GM12878 (cell line): ENCODE results near the gene ATP6AP2. TPM values are rescaled to one million over a fixed set of nuclear protein-coding genes. Genes with fewer than 3 reads are reported as not detected.

Experiments
- ATF7 ChIP-seq: fragments of 450-650 bp; IDR thresholded peaks from 2 replicates; pipeline ENCODE4 v1.6.1; 2016; ENCODE audit warnings: low read depth, mild to moderate bottlenecking
- BCL11A ChIP-seq: IDR thresholded peaks from 2 replicates; pipeline ENCODE4 v1.6.1; 2011; ENCODE audit warnings: low read depth, low read length
- BRCA1 ChIP-seq: IDR thresholded peaks from 2 replicates; pipeline ENCODE4 v1.6.1; 2011; ENCODE audit warnings: low read depth, low read length, improper control_type of control experiment
- CHD1 ChIP-seq: IDR thresholded peaks from 2 replicates; pipeline ENCODE4 v1.6.1; 2012; ENCODE audit warnings: low read depth, low read length, improper control_type of control experiment
- EP300 ChIP-seq, 2 experiments: fragments of 150-350 bp in 1 of 2; IDR thresholded peaks; 2 replicates each; pipeline ENCODE4 v1.6.1; 2011 to 2012; ENCODE audit warnings: low read depth in 2 of 2, low read length in 2 of 2, borderline replicate concordance in 1 of 2, improper control_type of control experiment in 1 of 2, inconsistent platforms in 1 of 2; ENCODE audit not compliant: control insufficient read depth in 1 of 2
- EZH2 ChIP-seq: IDR thresholded peaks from 2 replicates; pipeline ENCODE4 v1.6.1; 2012; ENCODE audit warnings: low read depth, mild to moderate bottlenecking, control low read depth, inconsistent platforms, low read length, borderline replicate concordance; ENCODE audit not compliant: control insufficient read depth
- JUND ChIP-seq: IDR thresholded peaks from 2 replicates; pipeline ENCODE4 v1.6.1; 2012; ENCODE audit warnings: low read depth, mild to moderate bottlenecking, low read length, improper control_type of control experiment, moderate library complexity
- KLF5 ChIP-seq: fragments of 450-650 bp; IDR thresholded peaks from 2 replicates; pipeline ENCODE4 v1.6.1; 2014; ENCODE audit warnings: mild to moderate bottlenecking; ENCODE audit not compliant: partially characterized antibody
- NBN ChIP-seq: fragments of 450-650 bp; IDR thresholded peaks from 2 replicates; pipeline ENCODE4 v1.6.1; 2016
- NFYA ChIP-seq: IDR thresholded peaks from 2 replicates; pipeline ENCODE4 v1.6.1; 2011; ENCODE audit warnings: low read depth, mild to moderate bottlenecking, low read length, improper control_type of control experiment, borderline replicate concordance
- NR2C1 ChIP-seq: fragments of 450-650 bp; IDR thresholded peaks from 2 replicates; pipeline ENCODE4 v1.6.1; 2017; ENCODE audit warnings: antibody characterized with exemption, mild to moderate bottlenecking, moderate library complexity
- RBBP5 ChIP-seq: fragments of 200-600 bp; sonication (generic); conservative IDR thresholded peaks from 2 replicates; pipeline ENCODE4 v1.6.1; 2016
- RCOR1 ChIP-seq: conservative IDR thresholded peaks from 2 replicates; pipeline ENCODE4 v1.6.1; 2012; ENCODE audit warnings: low read depth, low read length, improper control_type of control experiment
- SIN3A ChIP-seq: IDR thresholded peaks from 2 replicates; pipeline ENCODE4 v1.6.1; 2012; ENCODE audit warnings: low read depth, low read length, improper control_type of control experiment
- SMAD5 ChIP-seq: IDR thresholded peaks from 2 replicates; pipeline ENCODE4 v1.6.1; 2016; ENCODE audit warnings: antibody characterized with exemption, low read depth
- SUPT20H ChIP-seq: IDR thresholded peaks from 2 replicates; pipeline ENCODE4 v1.6.1; 2011; ENCODE audit warnings: low read depth, mild to moderate bottlenecking, low read length, moderate library complexity, borderline replicate concordance; ENCODE audit not compliant: control insufficient read depth
- TBL1XR1 ChIP-seq: IDR thresholded peaks from 2 replicates; pipeline ENCODE4 v1.6.1; 2012; ENCODE audit warnings: low read depth, low read length, improper control_type of control experiment
- ZNF622 ChIP-seq: fragments of 450-650 bp; IDR thresholded peaks from 2 replicates; pipeline ENCODE4 v1.6.1; 2017; ENCODE audit warnings: mild to moderate bottlenecking, inconsistent platforms
- ZZZ3 ChIP-seq: IDR thresholded peaks from 2 replicates; pipeline ENCODE4 v1.6.1; 2011; ENCODE audit warnings: low read depth; ENCODE audit not compliant: control insufficient read depth, insufficient read length
- polyA plus RNA-seq, 11 experiments: library from polyadenylated mRNA; depleted of rRNA in 4 of 11; unstranded in 6 of 11; stranded (reverse) in 5 of 11; fragments of >200 nt; fragmentation: Nextera tagmentation in 4 of 11; fragmentation: Illumina TruSeq in 1 of 11; extraction: Ambion mirVana in 4 of 11; extraction: Trizol in 1 of 11; gene quantifications; 1 replicate in 1 of 11; 2 replicates in 10 of 11; pipeline versions ENCODE4 v1.2.1 to v1.2.3, GENCODE V29; 2011 to 2016; ENCODE audit warnings: inconsistent platforms in 2 of 11, missing spikeins in 2 of 11, low read depth in 1 of 11
- total RNA-seq, 4 experiments: library from RNA; depleted of rRNA in 3 of 4; stranded (reverse); fragments of >200 nt in 3 of 4; fragmentation: Illumina TruSeq in 1 of 4; extraction: Trizol in 1 of 4; gene quantifications; 2 replicates each; pipeline versions ENCODE4 v1.2.1 to v1.2.3, GENCODE V29; 2013 to 2021
- TF ChIP-seq, protein P1 (sequence below): fragments of 450-650 bp; formaldehyde crosslinking; IDR thresholded peaks from 2 replicates; pipeline ENCODE4 v1.4.0; 2022; ENCODE audit warnings: mild to moderate bottlenecking, moderate library complexity
- TF ChIP-seq, protein P2 (sequence below): fragments of 450-650 bp; IDR thresholded peaks from 2 replicates; pipeline ENCODE4 v1.6.1; 2017; ENCODE audit warnings: mild to moderate bottlenecking, low read depth, inconsistent platforms; ENCODE audit not compliant: poor library complexity, severe bottlenecking
- TF ChIP-seq, protein P3 (sequence below): fragments of 150-350 bp; IDR thresholded peaks from 2 replicates; pipeline ENCODE4 v1.6.1; 2014; ENCODE audit warnings: mild to moderate bottlenecking, low read depth, low read length
- TF ChIP-seq, protein P4 (sequence below): IDR thresholded peaks from 2 replicates; pipeline ENCODE4 v1.6.1; 2012; ENCODE audit warnings: low read depth, low read length, improper control_type of control experiment

ATP6AP2 gene
- total and polyA plus RNA-seq, 10 of the 15 experiments (the other 5 are each of a cell fraction or from before 2014, with no cell fraction given): 36.3 to 141 (median 56.0) TPM

- TF ChIP-seq, protein P1, sequence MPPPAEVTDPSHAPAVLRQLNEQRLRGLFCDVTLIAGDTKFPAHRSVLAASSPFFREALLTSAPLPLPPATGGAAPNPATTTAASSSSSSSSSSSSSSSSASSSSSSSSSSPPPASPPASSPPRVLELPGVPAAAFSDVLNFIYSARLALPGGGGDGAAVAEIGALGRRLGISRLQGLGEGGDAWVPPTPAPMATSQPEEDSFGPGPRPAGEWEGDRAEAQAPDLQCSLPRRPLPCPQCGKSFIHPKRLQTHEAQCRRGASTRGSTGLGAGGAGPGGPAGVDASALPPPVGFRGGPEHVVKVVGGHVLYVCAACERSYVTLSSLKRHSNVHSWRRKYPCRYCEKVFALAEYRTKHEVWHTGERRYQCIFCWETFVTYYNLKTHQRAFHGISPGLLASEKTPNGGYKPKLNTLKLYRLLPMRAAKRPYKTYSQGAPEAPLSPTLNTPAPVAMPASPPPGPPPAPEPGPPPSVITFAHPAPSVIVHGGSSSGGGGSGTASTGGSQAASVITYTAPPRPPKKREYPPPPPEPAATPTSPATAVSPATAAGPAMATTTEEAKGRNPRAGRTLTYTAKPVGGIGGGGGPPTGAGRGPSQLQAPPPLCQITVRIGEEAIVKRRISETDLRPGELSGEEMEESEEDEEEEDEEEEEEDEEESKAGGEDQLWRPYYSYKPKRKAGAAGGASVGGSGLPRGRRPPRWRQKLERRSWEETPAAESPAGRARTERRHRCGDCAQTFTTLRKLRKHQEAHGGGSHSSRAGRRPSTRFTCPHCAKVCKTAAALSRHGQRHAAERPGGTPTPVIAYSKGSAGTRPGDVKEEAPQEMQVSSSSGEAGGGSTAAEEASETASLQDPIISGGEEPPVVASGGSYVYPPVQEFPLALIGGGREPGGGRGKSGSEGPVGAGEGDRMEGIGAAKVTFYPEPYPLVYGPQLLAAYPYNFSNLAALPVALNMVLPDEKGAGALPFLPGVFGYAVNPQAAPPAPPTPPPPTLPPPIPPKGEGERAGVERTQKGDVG (CRISPR knock-in tag): no peak
- TF ChIP-seq EP300 (IDR thresholded peaks at IDR 0.05; ENCODE audit: borderline replicate concordance in 1 of 2, control insufficient read depth in 1 of 2, low read depth in 2 of 2, low read length in 2 of 2): no peak
- no peak for TF ChIP-seq RBBP5
- TF ChIP-seq, protein P2, sequence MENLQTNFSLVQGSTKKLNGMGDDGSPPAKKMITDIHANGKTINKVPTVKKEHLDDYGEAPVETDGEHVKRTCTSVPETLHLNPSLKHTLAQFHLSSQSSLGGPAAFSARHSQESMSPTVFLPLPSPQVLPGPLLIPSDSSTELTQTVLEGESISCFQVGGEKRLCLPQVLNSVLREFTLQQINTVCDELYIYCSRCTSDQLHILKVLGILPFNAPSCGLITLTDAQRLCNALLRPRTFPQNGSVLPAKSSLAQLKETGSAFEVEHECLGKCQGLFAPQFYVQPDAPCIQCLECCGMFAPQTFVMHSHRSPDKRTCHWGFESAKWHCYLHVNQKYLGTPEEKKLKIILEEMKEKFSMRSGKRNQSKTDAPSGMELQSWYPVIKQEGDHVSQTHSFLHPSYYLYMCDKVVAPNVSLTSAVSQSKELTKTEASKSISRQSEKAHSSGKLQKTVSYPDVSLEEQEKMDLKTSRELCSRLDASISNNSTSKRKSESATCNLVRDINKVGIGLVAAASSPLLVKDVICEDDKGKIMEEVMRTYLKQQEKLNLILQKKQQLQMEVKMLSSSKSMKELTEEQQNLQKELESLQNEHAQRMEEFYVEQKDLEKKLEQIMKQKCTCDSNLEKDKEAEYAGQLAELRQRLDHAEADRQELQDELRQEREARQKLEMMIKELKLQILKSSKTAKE: no peak
- 0 out of 2 replicates have a peak, but pooled peaks have one; percentile 36 for TF ChIP-seq CHD1
- no peak for TF ChIP-seq KLF5
- no peak for TF ChIP-seq NFYA
- TF ChIP-seq EZH2: no peak
- no peak for TF ChIP-seq TBL1XR1
- no peak for TF ChIP-seq SUPT20H
- peak; percentile 52; the same call in 1 of the 2 replicates for TF ChIP-seq NR2C1
- TF ChIP-seq, protein P3, sequence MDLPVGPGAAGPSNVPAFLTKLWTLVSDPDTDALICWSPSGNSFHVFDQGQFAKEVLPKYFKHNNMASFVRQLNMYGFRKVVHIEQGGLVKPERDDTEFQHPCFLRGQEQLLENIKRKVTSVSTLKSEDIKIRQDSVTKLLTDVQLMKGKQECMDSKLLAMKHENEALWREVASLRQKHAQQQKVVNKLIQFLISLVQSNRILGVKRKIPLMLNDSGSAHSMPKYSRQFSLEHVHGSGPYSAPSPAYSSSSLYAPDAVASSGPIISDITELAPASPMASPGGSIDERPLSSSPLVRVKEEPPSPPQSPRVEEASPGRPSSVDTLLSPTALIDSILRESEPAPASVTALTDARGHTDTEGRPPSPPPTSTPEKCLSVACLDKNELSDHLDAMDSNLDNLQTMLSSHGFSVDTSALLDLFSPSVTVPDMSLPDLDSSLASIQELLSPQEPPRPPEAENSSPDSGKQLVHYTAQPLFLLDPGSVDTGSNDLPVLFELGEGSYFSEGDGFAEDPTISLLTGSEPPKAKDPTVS: no peak
- TF ChIP-seq, protein P4, sequence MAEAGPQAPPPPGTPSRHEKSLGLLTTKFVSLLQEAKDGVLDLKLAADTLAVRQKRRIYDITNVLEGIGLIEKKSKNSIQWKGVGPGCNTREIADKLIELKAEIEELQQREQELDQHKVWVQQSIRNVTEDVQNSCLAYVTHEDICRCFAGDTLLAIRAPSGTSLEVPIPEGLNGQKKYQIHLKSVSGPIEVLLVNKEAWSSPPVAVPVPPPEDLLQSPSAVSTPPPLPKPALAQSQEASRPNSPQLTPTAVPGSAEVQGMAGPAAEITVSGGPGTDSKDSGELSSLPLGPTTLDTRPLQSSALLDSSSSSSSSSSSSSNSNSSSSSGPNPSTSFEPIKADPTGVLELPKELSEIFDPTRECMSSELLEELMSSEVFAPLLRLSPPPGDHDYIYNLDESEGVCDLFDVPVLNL: no peak
- TF ChIP-seq SIN3A: no peak
- TF ChIP-seq RCOR1: no peak
- peak; percentile 35; the same call in 1 of the 2 replicates for TF ChIP-seq ATF7
- TF ChIP-seq JUND: no peak
- no peak for TF ChIP-seq ZNF622
- no peak for TF ChIP-seq SMAD5
- peak; percentile 64 for TF ChIP-seq NBN
- no peak for TF ChIP-seq ZZZ3
- TF ChIP-seq BCL11A: no peak
- no peak for TF ChIP-seq BRCA1
Measured at GRCh38 chrX:40580537-40581335, at the start of gene ATP6AP2 (continued).
